GM19372 (cell line): ENCODE data around the gene ERGIC1.
"Not testable (repeated sequence)": the region's sequence is repeated elsewhere in the genome, so short reads cannot be mapped to it uniquely, and the experiment has no call there.

Experiments used
- ATAC-seq: cut with Tn5 transposase; IDR thresholded peaks from one replicate; pipeline ENCODE4 v1.9.1; 2021; ENCODE audit warnings: mild to moderate bottlenecking, low read depth, moderate library complexity; ENCODE audit not compliant: unreplicated experiment

ERGIC1 gene

GRCh38 chr5:172800088-172800551 is 33.9 kb upstream of the ERGIC1 start:
- ATAC-seq: no peak

GRCh38 chr5:172801179-172801671 is 32.8 kb upstream of the ERGIC1 start:
- no peak for ATAC-seq

GRCh38 chr5:172802112-172802511 is 31.9 kb upstream of the ERGIC1 start:
- ATAC-seq: no peak

- ATAC-seq: no peak
Measured at GRCh38 chr5:172802567-172803176, 31.4 kb upstream of the ERGIC1 start.

- ATAC-seq: no peak
Measured at GRCh38 chr5:172805018-172805683, 28.9 kb upstream of the ERGIC1 start.

- no peak for ATAC-seq
Measured at GRCh38 chr5:172805736-172806255, 28.3 kb upstream of the ERGIC1 start.

GRCh38 chr5:172806897-172807672 is 27.0 kb upstream of the ERGIC1 start:
- peak; percentile 99 for ATAC-seq

- ATAC-seq: no peak
Measured at GRCh38 chr5:172807766-172808311, 26.2 kb upstream of the ERGIC1 start.

GRCh38 chr5:172809774-172810173 is 24.3 kb upstream of the ERGIC1 start:
- ATAC-seq: no peak

- not testable (repeated sequence) for ATAC-seq
Measured at GRCh38 chr5:172810996-172811395, 23.1 kb upstream of the ERGIC1 start.

- ATAC-seq: no peak
Measured at GRCh38 chr5:172815631-172816030, 18.4 kb upstream of the ERGIC1 start.

- no peak for ATAC-seq
Measured at GRCh38 chr5:172816925-172817562, 17.0 kb upstream of the ERGIC1 start.

GRCh38 chr5:172817664-172818063 is 16.4 kb upstream of the ERGIC1 start:
- no peak for ATAC-seq

GRCh38 chr5:172818081-172818480 is 16.0 kb upstream of the ERGIC1 start:
- ATAC-seq: no peak

- ATAC-seq: no peak
Measured at GRCh38 chr5:172819569-172819968, 14.5 kb upstream of the ERGIC1 start.

- no peak for ATAC-seq
Measured at GRCh38 chr5:172820046-172820767, 13.8 kb upstream of the ERGIC1 start.

- ATAC-seq: no peak
Measured at GRCh38 chr5:172821340-172821985, 12.6 kb upstream of the ERGIC1 start.

- ATAC-seq: no peak
Measured at GRCh38 chr5:172823840-172824362, 10.2 kb upstream of the ERGIC1 start.
